GM12878 (cell line): ENCODE measurements around the gene LSM11. TPM values are rescaled to one million over a fixed set of nuclear protein-coding genes. Genes with fewer than 3 reads are reported as not detected.

Experiments used
- ASH2L ChIP-seq: fragments of 300-600, 200-600 bp; sonication (generic); IDR thresholded peaks from 2 replicates; pipeline ENCODE4 v1.6.1; 2017; ENCODE audit warnings: low read depth, mild to moderate bottlenecking, borderline replicate concordance
- CBX3 ChIP-seq: fragments of 200-600 bp; sonication (generic); IDR thresholded peaks from 2 replicates; pipeline ENCODE4 v1.6.1; 2016; ENCODE audit warnings: low read depth, borderline replicate concordance
- EP300 ChIP-seq, 2 experiments: fragments of 150-350 bp in 1 of 2; IDR thresholded peaks; 2 replicates each; pipeline ENCODE4 v1.6.1; 2011 to 2012; ENCODE audit warnings: low read depth in 2 of 2, low read length in 2 of 2, borderline replicate concordance in 1 of 2, improper control_type of control experiment in 1 of 2, inconsistent platforms in 1 of 2; ENCODE audit not compliant: control insufficient read depth in 1 of 2
- ESRRA ChIP-seq: IDR thresholded peaks from 2 replicates; pipeline ENCODE4 v1.6.1; 2012; ENCODE audit warnings: mild to moderate bottlenecking, low read length, improper control_type of control experiment
- GABPA ChIP-seq: IDR thresholded peaks from 2 replicates; pipeline ENCODE4 v1.6.1; 2014; ENCODE audit warnings: antibody characterized with exemption, low read depth, mild to moderate bottlenecking, inconsistent platforms
- NFXL1 ChIP-seq: fragments of 450-650 bp; IDR thresholded peaks from 2 replicates; pipeline ENCODE4 v1.6.1; 2017; ENCODE audit warnings: antibody characterized with exemption, mild to moderate bottlenecking, borderline replicate concordance
- PAX5 ChIP-seq: IDR thresholded peaks from 2 replicates; pipeline ENCODE4 v1.6.1; 2011; ENCODE audit warnings: low read depth, low read length, borderline replicate concordance
- POLR2AphosphoS2 ChIP-seq: IDR thresholded peaks from 2 replicates; pipeline ENCODE4 v1.6.1; 2011; ENCODE audit warnings: low read depth, mild to moderate bottlenecking, low read length, improper control_type of control experiment, moderate library complexity
- POU2F2 ChIP-seq: IDR thresholded peaks from 3 replicates; pipeline ENCODE4 v1.6.1; 2011; ENCODE audit warnings: low read depth, mild to moderate bottlenecking, low read length, borderline replicate concordance
- RFX5 ChIP-seq: IDR thresholded peaks from 2 replicates; pipeline ENCODE4 v1.6.1; 2011; ENCODE audit warnings: low read depth, low read length, improper control_type of control experiment
- SIN3A ChIP-seq: IDR thresholded peaks from 2 replicates; pipeline ENCODE4 v1.6.1; 2012; ENCODE audit warnings: low read depth, low read length, improper control_type of control experiment
- SIX5 ChIP-seq: IDR thresholded peaks from 2 replicates; pipeline ENCODE4 v1.6.1; 2011; ENCODE audit warnings: mild to moderate bottlenecking, low read depth, low read length, moderate library complexity; ENCODE audit not compliant: severe bottlenecking
- SMAD1 ChIP-seq: fragments of 450-650 bp; IDR thresholded peaks from 2 replicates; pipeline ENCODE4 v1.6.1; 2018; ENCODE audit warnings: mild to moderate bottlenecking, low read depth; ENCODE audit not compliant: partially characterized antibody
- SP1 ChIP-seq: IDR thresholded peaks from one replicate; pipeline ENCODE4 v1.6.1; 2011; ENCODE audit warnings: low read depth, low read length
- SREBF2 ChIP-seq: IDR thresholded peaks from 2 replicates; pipeline ENCODE4 v1.6.1; 2012; ENCODE audit warnings: mild to moderate bottlenecking, low read length
- TARDBP ChIP-seq: IDR thresholded peaks from 2 replicates; pipeline ENCODE4 v1.6.1; 2016; ENCODE audit warnings: borderline replicate concordance
- YBX1 ChIP-seq: fragments of 450-650 bp; IDR thresholded peaks from 2 replicates; pipeline ENCODE4 v1.6.1; 2016; ENCODE audit warnings: antibody characterized with exemption
- ZNF384 ChIP-seq: IDR thresholded peaks from 2 replicates; pipeline ENCODE4 v1.6.1; 2012; ENCODE audit warnings: low read depth, mild to moderate bottlenecking, low read length, improper control_type of control experiment, borderline replicate concordance
- polyA plus RNA-seq, 11 experiments: library from polyadenylated mRNA; depleted of rRNA in 4 of 11; unstranded in 6 of 11; stranded (reverse) in 5 of 11; fragments of >200 nt; fragmentation: Nextera tagmentation in 4 of 11; fragmentation: Illumina TruSeq in 1 of 11; extraction: Ambion mirVana in 4 of 11; extraction: Trizol in 1 of 11; gene quantifications; 1 replicate in 1 of 11; 2 replicates in 10 of 11; pipeline versions ENCODE4 v1.2.1 to v1.2.3, GENCODE V29; 2011 to 2016; ENCODE audit warnings: inconsistent platforms in 2 of 11, missing spikeins in 2 of 11, low read depth in 1 of 11
- total RNA-seq, 4 experiments: library from RNA; depleted of rRNA in 3 of 4; stranded (reverse); fragments of >200 nt in 3 of 4; fragmentation: Illumina TruSeq in 1 of 4; extraction: Trizol in 1 of 4; gene quantifications; 2 replicates each; pipeline versions ENCODE4 v1.2.1 to v1.2.3, GENCODE V29; 2013 to 2021
- TF ChIP-seq, protein P1 (sequence below): fragments of 450-650 bp; conservative IDR thresholded peaks from 2 replicates; pipeline ENCODE4 v1.6.1; 2017; ENCODE audit warnings: mild to moderate bottlenecking, moderate library complexity
- TF ChIP-seq, protein P2 (sequence below): fragments of 450-650 bp; formaldehyde crosslinking; IDR thresholded peaks from 2 replicates; pipeline ENCODE4 v1.4.0; 2020; ENCODE audit warnings: mild to moderate bottlenecking, moderate library complexity
- TF ChIP-seq, protein P3 (sequence below): IDR thresholded peaks from 2 replicates; pipeline ENCODE4 v1.6.1; 2012; ENCODE audit warnings: improper control_type of control experiment, low read depth, low read length; ENCODE audit not compliant: insufficient replicate concordance

Gene LSM11
- total and polyA plus RNA-seq, 10 of the 15 experiments (the other 5 are each of a cell fraction or from before 2014, with no cell fraction given) = 0.71 to 8.5 (median 4.2) TPM

DNA sequence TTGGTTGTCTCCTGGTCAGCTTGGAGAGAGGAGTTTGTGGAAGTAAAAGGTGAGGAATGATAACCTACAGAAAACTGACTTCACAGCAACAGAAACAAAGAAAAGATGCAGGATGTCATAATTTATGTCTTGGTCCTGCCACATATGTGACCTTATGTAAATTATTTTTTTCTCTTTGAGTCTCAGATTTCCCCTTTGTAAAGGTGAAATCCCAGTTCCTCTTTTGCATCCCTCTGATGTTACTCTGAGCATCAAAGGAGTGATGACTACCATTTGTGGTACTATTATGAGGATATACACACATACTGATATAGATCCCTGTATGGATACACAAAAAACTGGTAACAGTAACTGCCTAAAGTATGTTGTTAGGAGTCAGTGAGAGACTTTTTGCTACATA, 13.7 kb upstream of the LSM11 start (continued):
- no peak for TF ChIP-seq YBX1
- no peak for TF ChIP-seq SMAD1
- TF ChIP-seq, protein P1, sequence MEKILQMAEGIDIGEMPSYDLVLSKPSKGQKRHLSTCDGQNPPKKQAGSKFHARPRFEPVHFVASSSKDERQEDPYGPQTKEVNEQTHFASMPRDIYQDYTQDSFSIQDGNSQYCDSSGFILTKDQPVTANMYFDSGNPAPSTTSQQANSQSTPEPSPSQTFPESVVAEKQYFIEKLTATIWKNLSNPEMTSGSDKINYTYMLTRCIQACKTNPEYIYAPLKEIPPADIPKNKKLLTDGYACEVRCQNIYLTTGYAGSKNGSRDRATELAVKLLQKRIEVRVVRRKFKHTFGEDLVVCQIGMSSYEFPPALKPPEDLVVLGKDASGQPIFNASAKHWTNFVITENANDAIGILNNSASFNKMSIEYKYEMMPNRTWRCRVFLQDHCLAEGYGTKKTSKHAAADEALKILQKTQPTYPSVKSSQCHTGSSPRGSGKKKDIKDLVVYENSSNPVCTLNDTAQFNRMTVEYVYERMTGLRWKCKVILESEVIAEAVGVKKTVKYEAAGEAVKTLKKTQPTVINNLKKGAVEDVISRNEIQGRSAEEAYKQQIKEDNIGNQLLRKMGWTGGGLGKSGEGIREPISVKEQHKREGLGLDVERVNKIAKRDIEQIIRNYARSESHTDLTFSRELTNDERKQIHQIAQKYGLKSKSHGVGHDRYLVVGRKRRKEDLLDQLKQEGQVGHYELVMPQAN = no peak
- TF ChIP-seq SIX5 = no peak
- TF ChIP-seq RFX5 = no peak
- TF ChIP-seq, protein P2, sequence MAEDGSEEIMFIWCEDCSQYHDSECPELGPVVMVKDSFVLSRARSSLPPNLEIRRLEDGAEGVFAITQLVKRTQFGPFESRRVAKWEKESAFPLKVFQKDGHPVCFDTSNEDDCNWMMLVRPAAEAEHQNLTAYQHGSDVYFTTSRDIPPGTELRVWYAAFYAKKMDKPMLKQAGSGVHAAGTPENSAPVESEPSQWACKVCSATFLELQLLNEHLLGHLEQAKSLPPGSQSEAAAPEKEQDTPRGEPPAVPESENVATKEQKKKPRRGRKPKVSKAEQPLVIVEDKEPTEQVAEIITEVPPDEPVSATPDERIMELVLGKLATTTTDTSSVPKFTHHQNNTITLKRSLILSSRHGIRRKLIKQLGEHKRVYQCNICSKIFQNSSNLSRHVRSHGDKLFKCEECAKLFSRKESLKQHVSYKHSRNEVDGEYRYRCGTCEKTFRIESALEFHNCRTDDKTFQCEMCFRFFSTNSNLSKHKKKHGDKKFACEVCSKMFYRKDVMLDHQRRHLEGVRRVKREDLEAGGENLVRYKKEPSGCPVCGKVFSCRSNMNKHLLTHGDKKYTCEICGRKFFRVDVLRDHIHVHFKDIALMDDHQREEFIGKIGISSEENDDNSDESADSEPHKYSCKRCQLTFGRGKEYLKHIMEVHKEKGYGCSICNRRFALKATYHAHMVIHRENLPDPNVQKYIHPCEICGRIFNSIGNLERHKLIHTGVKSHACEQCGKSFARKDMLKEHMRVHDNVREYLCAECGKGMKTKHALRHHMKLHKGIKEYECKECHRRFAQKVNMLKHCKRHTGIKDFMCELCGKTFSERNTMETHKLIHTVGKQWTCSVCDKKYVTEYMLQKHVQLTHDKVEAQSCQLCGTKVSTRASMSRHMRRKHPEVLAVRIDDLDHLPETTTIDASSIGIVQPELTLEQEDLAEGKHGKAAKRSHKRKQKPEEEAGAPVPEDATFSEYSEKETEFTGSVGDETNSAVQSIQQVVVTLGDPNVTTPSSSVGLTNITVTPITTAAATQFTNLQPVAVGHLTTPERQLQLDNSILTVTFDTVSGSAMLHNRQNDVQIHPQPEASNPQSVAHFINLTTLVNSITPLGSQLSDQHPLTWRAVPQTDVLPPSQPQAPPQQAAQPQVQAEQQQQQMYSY (CRISPR knock-in tag) = no peak
- no peak for TF ChIP-seq ASH2L
- peak; percentile 87 to 97 for TF ChIP-seq EP300 (IDR thresholded peaks at IDR 0.05; ENCODE audit: borderline replicate concordance in 1 of 2, control insufficient read depth in 1 of 2, low read depth in 2 of 2, low read length in 2 of 2)
- TF ChIP-seq PAX5 = peak; percentile 34; the same call in 1 of the 2 replicates
- TF ChIP-seq GABPA = 0 out of 2 replicates have a peak, but pooled peaks have one; percentile 29
- no peak for TF ChIP-seq SIN3A
- no peak for TF ChIP-seq TARDBP
- no peak for TF ChIP-seq SREBF2
- TF ChIP-seq POU2F2 = peak; percentile 94; the same call in 2 of the 3 replicates
- no peak for TF ChIP-seq SP1
- TF ChIP-seq CBX3 = no peak
- TF ChIP-seq, protein P3, sequence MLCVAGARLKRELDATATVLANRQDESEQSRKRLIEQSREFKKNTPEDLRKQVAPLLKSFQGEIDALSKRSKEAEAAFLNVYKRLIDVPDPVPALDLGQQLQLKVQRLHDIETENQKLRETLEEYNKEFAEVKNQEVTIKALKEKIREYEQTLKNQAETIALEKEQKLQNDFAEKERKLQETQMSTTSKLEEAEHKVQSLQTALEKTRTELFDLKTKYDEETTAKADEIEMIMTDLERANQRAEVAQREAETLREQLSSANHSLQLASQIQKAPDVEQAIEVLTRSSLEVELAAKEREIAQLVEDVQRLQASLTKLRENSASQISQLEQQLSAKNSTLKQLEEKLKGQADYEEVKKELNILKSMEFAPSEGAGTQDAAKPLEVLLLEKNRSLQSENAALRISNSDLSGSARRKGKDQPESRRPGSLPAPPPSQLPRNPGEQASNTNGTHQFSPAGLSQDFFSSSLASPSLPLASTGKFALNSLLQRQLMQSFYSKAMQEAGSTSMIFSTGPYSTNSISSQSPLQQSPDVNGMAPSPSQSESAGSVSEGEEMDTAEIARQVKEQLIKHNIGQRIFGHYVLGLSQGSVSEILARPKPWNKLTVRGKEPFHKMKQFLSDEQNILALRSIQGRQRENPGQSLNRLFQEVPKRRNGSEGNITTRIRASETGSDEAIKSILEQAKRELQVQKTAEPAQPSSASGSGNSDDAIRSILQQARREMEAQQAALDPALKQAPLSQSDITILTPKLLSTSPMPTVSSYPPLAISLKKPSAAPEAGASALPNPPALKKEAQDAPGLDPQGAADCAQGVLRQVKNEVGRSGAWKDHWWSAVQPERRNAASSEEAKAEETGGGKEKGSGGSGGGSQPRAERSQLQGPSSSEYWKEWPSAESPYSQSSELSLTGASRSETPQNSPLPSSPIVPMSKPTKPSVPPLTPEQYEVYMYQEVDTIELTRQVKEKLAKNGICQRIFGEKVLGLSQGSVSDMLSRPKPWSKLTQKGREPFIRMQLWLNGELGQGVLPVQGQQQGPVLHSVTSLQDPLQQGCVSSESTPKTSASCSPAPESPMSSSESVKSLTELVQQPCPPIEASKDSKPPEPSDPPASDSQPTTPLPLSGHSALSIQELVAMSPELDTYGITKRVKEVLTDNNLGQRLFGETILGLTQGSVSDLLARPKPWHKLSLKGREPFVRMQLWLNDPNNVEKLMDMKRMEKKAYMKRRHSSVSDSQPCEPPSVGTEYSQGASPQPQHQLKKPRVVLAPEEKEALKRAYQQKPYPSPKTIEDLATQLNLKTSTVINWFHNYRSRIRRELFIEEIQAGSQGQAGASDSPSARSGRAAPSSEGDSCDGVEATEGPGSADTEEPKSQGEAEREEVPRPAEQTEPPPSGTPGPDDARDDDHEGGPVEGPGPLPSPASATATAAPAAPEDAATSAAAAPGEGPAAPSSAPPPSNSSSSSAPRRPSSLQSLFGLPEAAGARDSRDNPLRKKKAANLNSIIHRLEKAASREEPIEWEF = no peak
- TF ChIP-seq NFXL1 = no peak
- TF ChIP-seq ZNF384 = peak; percentile 81; the same call in 1 of the 2 replicates
- no peak for TF ChIP-seq ESRRA
- TF ChIP-seq POLR2AphosphoS2 = no peak
